ENCODE results near the gene CLK2. TPM values are rescaled to one million over a fixed set of nuclear protein-coding genes. Genes with fewer than 3 reads are reported as not detected.

Gene CLK2
- total and polyA plus RNA-seq, 2 of the 8 experiments (the other 6 are each of a cell fraction or from before 2014, with no cell fraction given) = 62.2 to 76.0 TPM

DNA sequence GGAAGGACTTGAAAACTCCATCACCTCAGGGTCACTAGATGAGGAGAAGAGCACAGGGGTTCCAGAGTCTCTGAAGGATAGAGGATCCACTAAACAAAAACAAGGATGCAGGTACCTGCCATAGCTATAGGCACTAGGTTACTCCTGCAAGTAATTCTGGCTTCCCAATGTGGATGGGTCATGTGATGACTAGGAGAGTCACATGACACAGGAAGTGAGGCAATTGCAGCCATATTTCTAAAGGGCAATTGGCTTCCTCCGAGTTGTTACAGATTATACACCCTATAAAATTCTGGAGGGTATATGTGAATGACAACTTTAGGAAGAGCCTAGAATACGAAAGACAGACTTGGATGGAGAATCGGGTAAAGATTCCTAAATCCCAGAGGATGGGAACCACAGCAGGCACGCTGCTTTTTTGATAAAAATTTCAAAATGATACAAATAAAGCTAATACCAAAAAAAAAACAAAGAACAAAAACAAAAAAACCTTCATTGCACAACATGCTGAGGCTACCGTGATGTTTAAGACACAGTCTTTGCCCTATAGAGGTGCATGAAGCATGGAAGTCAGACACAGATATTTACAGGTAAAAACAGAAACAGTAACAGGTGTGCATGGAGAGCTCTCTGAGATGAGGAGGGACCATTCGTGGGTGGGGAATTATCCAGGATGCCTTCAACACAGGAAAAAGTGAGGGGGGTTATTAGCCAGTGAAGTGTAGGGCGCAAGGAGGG lies 54.3 kb downstream of the CLK2 start:
- Histone ChIP-seq H3K14ac (ENCODE audit: insufficient read length) (no peak overlapping the region), H3K4me1 (replicated peaks in 1 of 4; ENCODE audit: control insufficient read depth in 3 of 4, insufficient read depth in 4 of 4, low read length in 3 of 4) (peaks cover 0 to 7% (median 0%) of the 10 kb centered on the region in 4 experiments; a peak in 1 of 7 replicates), H3K9me3 (ENCODE audit: insufficient read depth in 2 of 2, low read depth in 1 of 2, low read length in 1 of 2) (no peaks in the 10 kb centered on the region), H2BK5ac (ENCODE audit: low read depth, low read length) (0 out of 2 replicates have a peak overlapping the region, but pooled peaks have one; percentile 19), H3K23me2 (ENCODE audit: low read depth, low read length) (no peaks in the 10 kb centered on the region), H3K36me3 (ENCODE audit: control insufficient read depth in 2 of 4, insufficient read depth in 4 of 4, low read length in 3 of 4) (0 out of 8 replicates have a peak, but pooled peaks cover 0 to 2% (median 0%) of the 10 kb centered on the region in 4 experiments), H3K9ac (replicated peaks in 1 of 4; ENCODE audit: extremely low read depth in 1 of 4, low read depth in 3 of 4, low read length in 3 of 4) (no peak overlapping the region; a peak in 1 of 7 replicates), H3K56ac (replicated peaks; ENCODE audit: insufficient read length, low read depth, low read length) (no peak overlapping the region), H4K20me1 (replicated peaks in 1 of 2; ENCODE audit: control insufficient read depth in 1 of 2, insufficient read depth in 2 of 2, low read length in 2 of 2) (no peaks in the 10 kb centered on the region), H2BK15ac (ENCODE audit: low read length) (no peak overlapping the region), H3K23ac (ENCODE audit: insufficient read length) (no peak overlapping the region), H4K91ac (replicated peaks; ENCODE audit: insufficient read length, low read length) (no peak overlapping the region), H3K27me3 (replicated peaks in 1 of 4; ENCODE audit: control insufficient read depth in 3 of 4, extremely low read depth in 1 of 4, insufficient read depth in 3 of 4, low read length in 3 of 4) (no peaks in the 10 kb centered on the region), H2BK120ac (replicated peaks; ENCODE audit: low read depth, low read length) (no peak overlapping the region), H3K4me2 (ENCODE audit: insufficient read depth in 1 of 2, low read depth in 2 of 2, low read length in 2 of 2) (peak overlapping the region; percentile 38 to 71), H3K79me1 (ENCODE audit: low read depth, low read length) (no peaks in the 10 kb centered on the region; the same call in 1 of the 2 replicates), H4K5ac (ENCODE audit: insufficient read length, low read depth, low read length) (no peak overlapping the region), H4K8ac (ENCODE audit: extremely low read depth, insufficient read depth, low read length) (peak overlapping the region; percentile 90; the same call in 1 of the 2 replicates), H2AK5ac (ENCODE audit: low read depth, low read length) (no peak overlapping the region), H2AFZ (ENCODE audit: low read length) (peak overlapping the region; percentile 77; the same call in 1 of the 2 replicates), H3K4ac (replicated peaks; ENCODE audit: insufficient read length, low read depth, low read length) (no peak overlapping the region), H2BK20ac (ENCODE audit: low read length) (no peak overlapping the region), H3K18ac (ENCODE audit: extremely low read depth, low read length) (peak overlapping the region; percentile 28), H3K4me3 (ENCODE audit: extremely low read depth in 1 of 4, insufficient read depth in 2 of 4, low read depth in 3 of 4, low read length in 4 of 4) (peak overlapping the region in 2 of 4 experiments; percentile 20 to 21; a peak in 2 of 8 replicates), H3K27ac (ENCODE audit: low read depth, low read length) (no peak overlapping the region), H2BK12ac (ENCODE audit: low read depth, low read length) (no peak overlapping the region), H3K79me2 (ENCODE audit: control insufficient read depth in 1 of 2, insufficient read depth in 2 of 2, low read length in 2 of 2) (no peaks in the 10 kb centered on the region)
- FAIRE-seq = peak; percentile 62
- peak in 1 of 2 experiments; percentile 69 for DNase-seq (ENCODE audit: low read depth in 1 of 2, low spot score in 2 of 2)
- POLR2A ChIA-PET (ENCODE audit: partially characterized antibody) = interaction anchor here (0.9 to 11.9 kb wide), 10 partner anchors 8 to 54 kb away, joined by 3 to 235 read pairs (median 6); partner anchors contain the start of genes CLK2, KRTCAP2, MTX1 and SCAMP3
- CTCF ChIA-PET (ENCODE audit: partially characterized antibody) = interaction anchor here (0.6 to 2.5 kb wide), 10 partner anchors 10 to 134 kb away, joined by 3 to 16 read pairs (median 4); partner anchors contain the start of genes MTX1 and THBS3
- WGBS, 2 experiments (ENCODE audit: extremely low coverage in 1 of 2, insufficient coverage in 1 of 2, insufficient read length in 1 of 2, insufficient replicate concordance in 2 of 2, low coverage in 1 of 2, low lambda C conversion rate in 2 of 2, missing lambda C conversion rate in 1 of 2) = 56% methylated on average over 7 of the region's 7 CpGs; no CpG with 5 or more reads in 1 of the 2 experiments
- TF ChIP-seq, protein P1, sequence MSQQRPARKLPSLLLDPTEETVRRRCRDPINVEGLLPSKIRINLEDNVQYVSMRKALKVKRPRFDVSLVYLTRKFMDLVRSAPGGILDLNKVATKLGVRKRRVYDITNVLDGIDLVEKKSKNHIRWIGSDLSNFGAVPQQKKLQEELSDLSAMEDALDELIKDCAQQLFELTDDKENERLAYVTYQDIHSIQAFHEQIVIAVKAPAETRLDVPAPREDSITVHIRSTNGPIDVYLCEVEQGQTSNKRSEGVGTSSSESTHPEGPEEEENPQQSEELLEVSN (IDR thresholded peaks at IDR 0.05) = no peak
- TF ChIP-seq EP300 (IDR thresholded peaks at IDR 0.05; ENCODE audit: borderline replicate concordance in 1 of 2, low read depth in 2 of 2, low read length in 2 of 2) (peak in 1 of 2 experiments; percentile 61; a peak in 1 of 3 replicates), JUND (IDR thresholded peaks at IDR 0.05; ENCODE audit: low read length) (no peak), MAFK (IDR thresholded peaks at IDR 0.05; ENCODE audit: low read depth, low read length) (no peak), ZNF274 (IDR thresholded peaks at IDR 0.05; ENCODE audit: borderline replicate concordance, extremely low read depth, low read length) (no peak), POLR2AphosphoS5 (IDR thresholded peaks at IDR 0.05; ENCODE audit: low read depth, low read length) (no peak), EZH2 (IDR thresholded peaks at IDR 0.05; ENCODE audit: low read depth, low read length, severe bottlenecking) (no peak), SAP30 (IDR thresholded peaks at IDR 0.05; ENCODE audit: insufficient read depth, insufficient replicate concordance, low read length) (peak; percentile 19)
- TF ChIP-seq, protein P2, sequence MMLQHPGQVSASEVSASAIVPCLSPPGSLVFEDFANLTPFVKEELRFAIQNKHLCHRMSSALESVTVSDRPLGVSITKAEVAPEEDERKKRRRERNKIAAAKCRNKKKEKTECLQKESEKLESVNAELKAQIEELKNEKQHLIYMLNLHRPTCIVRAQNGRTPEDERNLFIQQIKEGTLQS (IDR thresholded peaks at IDR 0.05; ENCODE audit: insufficient read depth, low read depth, low read length) = peak; percentile 99

Measured in H1 (cell line).